Endodermal cell (in vitro differentiated cells): Measurements from ENCODE around the gene HLA-DQB1. TPM values are rescaled to one million over a fixed set of nuclear protein-coding genes. Genes with fewer than 3 reads are reported as not detected.
A peak's percentile ranks its signal among the peaks of the same experiment; 100 is the strongest.

ENCODE experiments used
- DNase-seq: peaks from one replicate; pipeline ENCODE4 v3.0.0-alpha.2; 2017
- H3K27ac ChIP-seq: 2 replicates; pipeline ENCODE4 v1.5.1; 2013; ENCODE audit warnings: mild to moderate bottlenecking, low read depth, low read length, moderate library complexity
- H3K27me3 ChIP-seq: 2 replicates; pipeline ENCODE4 v1.6.1; 2013; ENCODE audit warnings: mild to moderate bottlenecking, low read length, moderate library complexity; ENCODE audit not compliant: insufficient read depth, control insufficient read depth, poor library complexity, severe bottlenecking
- H3K36me3 ChIP-seq: 2 replicates; pipeline ENCODE4 v1.7.0; 2013; ENCODE audit warnings: mild to moderate bottlenecking, low read length, moderate library complexity; ENCODE audit not compliant: control insufficient read depth, insufficient read depth
- H3K4me1 ChIP-seq: one replicate; pipeline ENCODE4 v1.7.0; 2013; ENCODE audit warnings: low read length; ENCODE audit not compliant: control insufficient read depth, insufficient read depth
- H3K4me3 ChIP-seq: 2 replicates; pipeline ENCODE4 v1.5.1; 2013; ENCODE audit warnings: mild to moderate bottlenecking, low read length, moderate library complexity
- H3K9ac ChIP-seq: 2 replicates; pipeline ENCODE4 v1.6.1; 2013; ENCODE audit warnings: mild to moderate bottlenecking, low read length, moderate library complexity; ENCODE audit not compliant: poor library complexity, severe bottlenecking; ENCODE audit errors: extremely low read depth
- H3K9me3 ChIP-seq: 2 replicates; pipeline ENCODE4 v1.6.1; 2013; ENCODE audit warnings: mild to moderate bottlenecking, low read length, moderate library complexity; ENCODE audit not compliant: control insufficient read depth
- H3K27ac Mint-ChIP-seq: 2 replicates; pipeline ENCODE4 v1.8.0; 2020; ENCODE audit warnings: mixed read lengths
- H3K27me3 Mint-ChIP-seq: 2 replicates; pipeline ENCODE4 v1.8.0; 2021; ENCODE audit warnings: mild to moderate bottlenecking, mixed read lengths; ENCODE audit not compliant: insufficient read depth
- H3K36me3 Mint-ChIP-seq: 2 replicates; pipeline ENCODE4 v1.8.0; 2020; ENCODE audit warnings: low read depth, mixed read lengths
- H3K4me1 Mint-ChIP-seq: 2 replicates; pipeline ENCODE4 v1.8.0; 2020; ENCODE audit warnings: mixed read lengths
- H3K4me3 Mint-ChIP-seq: 2 replicates; pipeline ENCODE4 v1.8.0; 2020; ENCODE audit warnings: mild to moderate bottlenecking, moderate library complexity, mixed read lengths
- H3K9me3 Mint-ChIP-seq: 2 replicates; pipeline ENCODE4 v1.8.0; 2020; ENCODE audit warnings: mild to moderate bottlenecking, mixed read lengths
- CTCF ChIP-seq: fragments of 200-600 bp; sonication (generic); conservative IDR thresholded peaks from 2 replicates; pipeline ENCODE4 v1.5.0; 2021; ENCODE audit warnings: antibody characterized with exemption, mild to moderate bottlenecking
- WGBS, 2 experiments: methylation state at CpG; one replicate each; pipeline versions ENCODE4 v1.1.5 to v1.1.7; 2013; ENCODE audit warnings: missing lambda C conversion rate in 2 of 2, mixed read lengths in 1 of 2; ENCODE audit not compliant: insufficient coverage in 1 of 2, insufficient read length in 1 of 2; 5-methylcytosine and 5-hydroxymethylcytosine counted together
- total RNA-seq, 2 donors: library from RNA; stranded (reverse); fragmentation: NEBNext Ultra II Directional in 1 of 2; extraction: Animal tissue kit (Norgen Biotek cat#: 25700) in 1 of 2; gene quantifications; 2 replicates in 1 of 2; 3 replicates in 1 of 2; pipeline ENCODE4 v1.2.1, GENCODE V29; 2021

Gene HLA-DQB1
- total RNA-seq, 2 donors from 2014 or later: 2.2 to 11.1 TPM

- TF ChIP-seq CTCF: no peak
- Mint-ChIP-seq H3K36me3 (no peaks in the 10 kb centered on the region), H3K4me3 (no peak overlapping the region), H3K9me3 (no peaks in the 10 kb centered on the region), H3K27ac (no peak overlapping the region), H3K27me3 (no peaks in the 10 kb centered on the region), H3K4me1 (peaks cover 3% of the 10 kb centered on the region)
- DNase-seq: no peak
- H3K36me3 ChIP-seq: no peaks in the 10 kb centered on the region
- H3K27me3 ChIP-seq: no peaks in the 10 kb centered on the region
- WGBS, 2 experiments: 100% methylated on average over 2 of the region's 3 CpGs; no CpG with 5 or more reads in 1 of the 2 experiments
- no peak overlapping the region for H3K4me3 ChIP-seq
- H3K9me3 ChIP-seq: no peaks in the 10 kb centered on the region
- no peak overlapping the region for H3K27ac ChIP-seq
- no peak overlapping the region for H3K9ac ChIP-seq
- H3K4me1 ChIP-seq: no peaks in the 10 kb centered on the region
Observed at GRCh38 chr6:32624565-32624964, 41.9 kb downstream of the HLA-DQB1 start.

GRCh38 chr6:32623693-32624092, 42.8 kb downstream of the HLA-DQB1 start:
- no peak overlapping the region for H3K27ac ChIP-seq
- Mint-ChIP-seq H3K27ac (no peak overlapping the region), H3K27me3 (no peaks in the 10 kb centered on the region)

GRCh38 chr6:32622545-32623401, 43.7 kb downstream of the HLA-DQB1 start:
- H3K4me1 ChIP-seq: no peaks in the 10 kb centered on the region
- no peaks in the 10 kb centered on the region for H3K27me3 ChIP-seq
- H3K9me3 ChIP-seq: no peaks in the 10 kb centered on the region
- peak; percentile 88 for DNase-seq
- peaks cover 2% of the 10 kb centered on the region for H3K9me3 Mint-ChIP-seq
- peak; percentile 88 for TF ChIP-seq CTCF
- no peaks in the 10 kb centered on the region for H3K27me3 Mint-ChIP-seq
- no peak overlapping the region for H3K4me3 ChIP-seq
- H3K36me3 Mint-ChIP-seq: no peaks in the 10 kb centered on the region
- 29 to 69% methylated on average over 1 of the region's 1 CpG for WGBS, 2 experiments
- H3K27ac Mint-ChIP-seq: no peak overlapping the region
- peaks cover 3% of the 10 kb centered on the region for H3K4me1 Mint-ChIP-seq
- no peak overlapping the region for H3K27ac ChIP-seq
- H3K4me3 Mint-ChIP-seq: no peak overlapping the region
- H3K36me3 ChIP-seq: no peaks in the 10 kb centered on the region
- no peak overlapping the region for H3K9ac ChIP-seq

More at GRCh38 chr6:32623693-32624092, 42.8 kb downstream of the HLA-DQB1 start:
- Histone ChIP-seq H3K27me3 (no peaks in the 10 kb centered on the region), H3K9ac (no peak overlapping the region), H3K36me3 (no peaks in the 10 kb centered on the region), H3K4me1 (no peaks in the 10 kb centered on the region), H3K9me3 (no peaks in the 10 kb centered on the region), H3K4me3 (no peak overlapping the region)
- no peak for TF ChIP-seq CTCF
- Mint-ChIP-seq H3K4me1 (peaks cover 3% of the 10 kb centered on the region), H3K4me3 (no peak overlapping the region), H3K9me3 (peaks cover 1% of the 10 kb centered on the region), H3K36me3 (no peaks in the 10 kb centered on the region)
- DNase-seq: no peak
